GM21390 (cell line): ENCODE results near the gene NF1.
"Not testable (repeated sequence)": the region's sequence is repeated elsewhere in the genome, so short reads cannot be mapped to it uniquely, and the experiment has no call there.

Experiments used
- ATAC-seq: cut with Tn5 transposase; IDR thresholded peaks from one replicate; pipeline ENCODE4 v1.9.1; 2021; ENCODE audit not compliant: unreplicated experiment

NF1 gene

DNA sequence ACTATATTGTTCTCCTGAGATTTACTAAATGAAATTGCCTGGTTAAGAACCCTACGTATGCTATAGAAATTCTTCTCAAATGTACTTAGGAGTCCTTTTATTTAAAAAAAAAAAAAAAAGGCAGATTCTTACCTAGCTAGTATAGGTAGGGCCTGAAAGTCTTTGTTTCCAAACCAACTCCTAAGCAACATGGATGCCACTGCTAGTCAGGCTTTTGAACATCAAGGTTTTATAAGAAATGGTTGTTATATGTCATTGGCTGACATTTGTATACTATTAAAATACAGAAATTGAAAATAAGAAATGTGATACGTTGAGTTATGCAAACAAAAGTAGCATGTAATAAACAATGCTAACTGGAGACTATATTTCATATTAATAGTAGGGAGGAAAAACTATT is 225.5 kb downstream of the NF1 start:
- no peak for ATAC-seq

DNA sequence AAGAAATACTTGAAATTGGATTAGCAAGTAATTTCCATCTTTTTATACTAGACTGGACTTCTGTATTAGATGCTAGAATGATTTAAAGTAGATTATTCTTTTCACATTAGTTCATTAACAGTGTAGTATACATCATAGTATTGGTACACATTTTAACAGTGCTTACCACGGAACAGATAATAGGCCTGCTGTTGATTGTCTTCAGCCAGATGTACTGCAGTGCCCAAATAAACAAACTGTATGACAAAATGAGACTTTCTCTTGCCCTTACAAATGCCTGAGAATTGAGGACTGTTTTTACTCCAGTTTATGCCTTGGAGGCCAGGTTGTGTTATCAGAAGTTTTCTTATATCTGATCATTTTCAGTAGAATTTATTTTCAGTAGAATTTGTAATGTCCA is 226.0 kb downstream of the NF1 start:
- ATAC-seq, result no peak

DNA sequence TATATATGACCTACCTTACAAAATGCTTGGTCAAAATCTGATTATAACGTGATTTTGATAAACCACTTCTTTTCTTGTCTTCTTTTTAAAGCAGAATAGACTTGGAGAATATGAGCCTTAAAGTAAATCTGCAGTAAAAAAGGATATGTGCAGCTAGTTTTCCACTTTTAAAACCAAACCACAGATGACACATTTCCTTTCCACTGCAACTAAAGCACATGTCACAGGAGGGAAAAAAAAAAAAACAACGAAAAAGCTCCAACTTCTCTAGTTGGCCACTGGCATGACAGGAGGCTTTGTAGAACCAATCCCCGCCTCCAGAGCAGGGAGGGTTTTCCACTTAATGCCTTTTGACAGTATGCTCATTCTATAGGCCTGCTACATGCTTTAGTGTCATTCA is 226.7 kb downstream of the NF1 start, which contains the start of gene EVI2A:
Gene EVI2A (minus strand): TSS at position 142 of the 400 bp plus-strand sequence. CDS start 2,609 bp downstream, outside the sequence.
- ATAC-seq, result no peak

DNA sequence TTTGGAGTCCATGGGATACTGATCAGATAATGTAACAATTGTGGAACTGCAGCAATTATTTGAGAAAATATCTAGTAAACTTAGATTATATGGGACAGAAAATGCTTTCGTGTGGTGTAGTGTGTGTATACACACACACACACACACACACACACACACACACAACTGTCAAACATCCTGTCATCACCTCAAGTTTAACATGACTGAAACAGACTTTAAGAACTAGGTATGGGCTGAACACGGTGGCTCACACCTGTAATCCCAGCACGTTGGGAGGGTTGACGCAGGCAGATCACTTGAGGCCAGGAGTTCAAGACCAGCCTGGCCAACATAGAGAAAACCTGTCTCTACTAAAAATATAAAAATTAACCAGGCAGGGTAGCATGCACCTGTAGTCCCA is 227.2 kb downstream of the NF1 start:
- ATAC-seq, result no peak

GRCh38 chr17:31323551-31323950 is 228.8 kb downstream of the NF1 start:
- no peak for ATAC-seq

- no peak for ATAC-seq
Observed at GRCh38 chr17:31327534-31328159, 232.9 kb downstream of the NF1 start.

DNA sequence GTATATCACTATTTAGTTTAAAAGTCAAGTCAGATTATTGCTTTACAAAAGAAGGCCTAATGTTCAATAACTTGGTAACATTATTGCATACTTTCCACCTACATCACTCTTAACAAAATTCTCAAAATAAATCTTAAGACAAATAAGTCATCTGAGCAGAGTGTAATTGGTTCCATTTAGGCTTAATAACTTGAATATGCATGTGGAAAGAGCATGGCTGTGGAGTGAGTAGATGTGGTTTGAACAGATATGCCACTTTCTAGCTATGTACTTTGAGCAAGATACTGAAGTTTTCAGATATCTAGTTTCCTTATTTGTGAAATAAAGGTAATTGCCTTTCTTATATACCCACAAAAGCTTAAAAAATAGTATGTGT is 233.4 kb downstream of the NF1 start:
- ATAC-seq, result no peak

- no peak for ATAC-seq
Observed at GRCh38 chr17:31329221-31329620, 234.4 kb downstream of the NF1 start.

- ATAC-seq, result no peak
Observed at GRCh38 chr17:31339906-31340661, 245.3 kb downstream of the NF1 start.

DNA sequence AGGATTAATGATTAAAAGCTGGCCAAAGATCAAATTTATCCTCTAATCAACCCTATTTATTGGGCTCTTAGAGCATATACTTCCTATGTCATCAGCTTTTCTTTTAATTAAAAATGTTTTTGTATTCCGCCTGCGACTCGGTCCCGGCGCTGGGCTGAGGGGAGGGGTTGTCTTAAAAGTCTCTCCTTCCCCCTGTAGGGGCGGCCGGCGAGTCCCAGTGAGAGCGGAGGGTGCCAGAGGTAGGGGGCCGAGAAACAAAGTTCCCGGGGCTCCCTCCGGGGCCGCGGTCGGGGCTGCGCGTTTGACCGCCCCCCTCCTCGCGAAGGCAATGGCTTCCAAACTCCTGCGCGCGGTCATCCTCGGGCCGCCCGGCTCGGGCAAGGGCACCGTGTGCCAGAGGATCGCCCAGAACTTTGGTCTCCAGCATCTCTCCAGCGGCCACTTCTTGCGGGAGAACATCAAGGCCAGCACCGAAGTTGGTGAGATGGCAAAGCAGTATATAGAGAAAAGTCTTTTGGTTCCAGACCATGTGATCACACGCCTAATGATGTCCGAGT is 250.5 kb downstream of the NF1 start:
- ATAC-seq, result not testable (repeated sequence)

DNA sequence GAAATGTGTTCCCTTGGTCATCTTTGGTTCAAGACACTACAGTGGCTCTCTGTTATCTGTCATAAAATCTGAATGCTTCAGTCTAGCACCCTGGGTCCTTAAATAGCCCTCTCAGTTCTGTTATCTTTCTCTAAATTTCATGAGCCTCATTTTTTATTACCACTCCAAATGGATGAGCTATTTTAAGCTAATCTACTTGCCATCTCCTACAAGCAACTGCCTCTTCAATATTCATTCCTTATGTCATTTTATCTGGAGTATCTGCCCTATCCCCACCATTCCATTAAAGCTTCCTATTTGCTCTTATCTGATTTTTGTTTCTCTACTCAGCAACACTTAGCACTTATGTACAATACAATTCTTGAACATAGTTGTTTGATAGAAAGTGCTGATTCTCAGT is 254.7 kb downstream of the NF1 start:
- ATAC-seq, result no peak

- no peak for ATAC-seq
Observed at GRCh38 chr17:31355935-31356334, 261.2 kb downstream of the NF1 start.

GRCh38 chr17:31357091-31357490 is 262.3 kb downstream of the NF1 start:
- ATAC-seq, result no peak

GRCh38 chr17:31357839-31358394 is 263.1 kb downstream of the NF1 start:
- no peak for ATAC-seq

DNA sequence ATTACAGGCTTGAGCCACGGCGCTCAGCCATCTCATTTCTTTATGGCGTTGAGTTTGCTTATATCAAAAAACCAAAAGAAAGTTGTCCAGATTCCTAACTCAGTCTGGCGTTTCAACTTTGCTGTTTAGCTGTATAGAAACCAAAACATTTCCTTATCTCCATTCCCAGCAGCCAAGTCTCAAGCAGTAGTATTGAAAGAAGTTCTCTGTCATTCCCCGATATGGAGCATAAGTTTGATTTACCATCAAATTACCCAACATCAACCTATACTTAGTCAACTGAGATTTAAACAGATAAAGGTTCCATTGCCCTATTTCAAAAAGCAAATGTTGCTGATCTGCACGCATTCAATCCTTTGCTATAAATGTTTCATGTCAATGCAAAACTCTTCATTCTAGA is 269.2 kb downstream of the NF1 start:
- ATAC-seq, result no peak

DNA sequence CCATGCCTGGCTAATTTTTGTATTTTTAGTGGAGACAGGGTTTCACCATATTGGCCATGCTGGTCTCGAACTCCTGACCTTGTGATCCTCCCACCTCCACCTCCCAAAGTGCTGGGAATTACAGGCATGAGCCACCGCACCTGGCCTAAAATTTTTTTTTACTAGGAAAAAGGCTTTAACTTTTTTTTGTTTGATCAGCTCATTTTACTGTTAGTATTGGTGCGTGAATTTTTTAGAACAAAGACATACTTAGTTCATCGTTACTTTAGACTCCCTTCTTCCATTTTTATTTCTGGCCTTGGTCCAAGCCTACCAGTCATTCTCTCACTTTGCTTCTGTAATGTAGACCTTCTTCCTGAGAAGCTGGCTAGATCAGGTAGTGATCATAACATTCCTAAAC is 271.3 kb downstream of the NF1 start:
- ATAC-seq, result no peak

DNA sequence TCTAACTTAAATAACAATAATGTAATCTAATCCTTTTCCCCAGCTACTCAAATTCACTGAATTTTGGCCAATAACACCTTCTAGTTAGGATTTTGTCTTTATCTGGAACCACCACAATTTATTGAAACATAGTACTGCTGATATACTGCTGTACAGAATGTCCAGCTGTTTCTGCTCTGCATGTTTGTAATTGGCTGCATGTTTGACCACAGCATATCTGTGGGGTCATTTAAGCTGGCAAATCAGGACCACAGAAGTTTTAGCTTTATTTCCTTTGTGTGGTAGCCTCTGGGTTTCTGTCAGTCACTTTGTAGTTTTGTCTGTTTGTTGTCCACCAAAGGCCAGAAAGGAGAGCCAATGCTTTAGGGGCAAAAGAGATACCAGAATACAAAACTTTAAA is 274.5 kb downstream of the NF1 start:
- ATAC-seq, result no peak

DNA sequence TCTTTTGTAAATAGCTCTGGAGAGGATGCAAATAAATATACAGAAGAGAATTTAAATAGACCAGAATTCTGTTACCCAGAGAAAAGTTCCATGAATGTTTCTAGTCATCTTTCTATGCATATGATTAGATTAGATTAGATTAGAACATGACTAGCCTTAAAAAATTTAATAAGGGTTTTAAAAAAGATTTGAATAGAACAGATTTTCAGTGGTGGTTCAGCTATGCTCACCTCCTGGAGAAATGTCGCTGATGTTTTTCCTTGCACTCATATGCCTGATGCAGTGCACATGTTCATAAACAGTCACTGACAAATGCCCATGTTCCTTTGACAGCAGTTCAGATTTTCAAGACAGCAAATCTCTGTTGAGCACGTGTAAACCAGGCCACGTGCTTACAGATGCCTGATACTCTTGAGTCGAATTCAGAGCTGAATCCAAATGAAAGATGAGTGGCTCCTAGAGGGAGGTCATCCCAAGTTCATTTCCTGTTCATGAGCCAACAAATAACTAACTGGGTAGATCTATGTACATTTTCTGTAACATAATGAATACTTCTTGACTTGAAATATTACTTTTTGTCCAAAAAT is 276.8 kb downstream of the NF1 start:
- ATAC-seq, result no peak

DNA sequence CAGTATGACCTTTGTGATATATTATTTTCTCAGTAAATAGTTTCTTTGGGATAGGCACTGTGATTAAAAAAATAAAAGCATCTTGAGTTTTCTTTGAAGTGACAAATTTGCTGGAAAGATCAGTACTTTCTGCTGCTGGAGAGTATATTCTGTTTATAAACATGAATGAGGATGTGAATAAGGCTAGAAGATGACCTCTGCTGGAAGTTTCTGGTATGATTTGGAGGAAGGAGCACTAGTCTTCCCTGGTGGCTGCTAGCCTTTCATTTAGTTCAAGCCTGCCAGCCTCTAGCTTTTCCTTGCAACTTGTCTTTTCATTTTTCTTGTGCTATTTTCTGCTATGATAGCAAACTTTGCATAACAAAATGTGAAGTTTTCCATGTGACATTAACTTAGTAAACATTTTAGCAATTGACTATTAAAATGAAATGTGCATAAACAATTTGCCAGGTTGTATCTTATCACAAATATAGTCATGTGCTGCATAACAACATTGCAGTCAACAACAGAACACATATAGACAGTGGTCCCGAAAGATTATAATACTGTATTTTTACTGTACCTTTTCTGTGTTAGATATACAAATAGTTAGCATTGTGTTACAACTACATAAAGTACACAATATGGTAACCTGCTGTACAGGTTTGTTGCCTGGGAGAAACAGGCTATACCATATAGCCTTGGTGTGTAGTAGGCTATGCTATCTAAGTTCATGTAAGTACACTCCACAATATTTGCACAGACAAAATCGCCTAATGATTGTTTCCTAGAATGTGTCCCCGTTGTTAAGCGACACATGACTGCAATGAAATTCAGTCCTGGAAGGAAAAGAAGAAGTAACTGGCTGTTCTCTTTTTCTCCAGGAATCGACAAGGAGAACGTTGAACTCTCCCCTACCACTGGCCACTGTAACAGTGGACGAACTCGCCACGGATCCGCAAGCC is 278.6 kb downstream of the NF1 start:
- no peak for ATAC-seq

GRCh38 chr17:31374094-31374447 is 279.3 kb downstream of the NF1 start:
- no peak for ATAC-seq

DNA sequence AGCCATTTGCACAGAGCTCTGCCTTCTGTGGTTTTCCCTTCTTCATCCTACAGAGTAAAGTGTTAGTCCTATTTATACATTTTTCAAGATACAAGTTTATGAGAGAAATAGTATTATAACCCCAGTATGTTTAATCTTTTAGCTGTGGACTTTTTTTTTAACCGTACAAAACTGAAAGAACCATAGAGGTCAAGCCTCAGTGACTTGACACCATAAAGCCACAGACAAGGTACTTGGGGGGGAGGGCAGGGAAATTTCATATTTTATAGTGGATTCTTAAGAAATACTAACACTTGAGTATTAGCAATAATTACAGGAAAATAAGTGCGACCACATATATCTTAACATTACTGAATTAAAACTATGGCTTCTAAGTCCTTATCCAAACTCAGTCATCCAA is 279.7 kb downstream of the NF1 start:
- no peak for ATAC-seq
